HG02885 (cell line): ENCODE data around the gene FOXD4L6.
"Not testable (repeated sequence)": the region's sequence is repeated elsewhere in the genome, so short reads cannot be mapped to it uniquely, and the experiment has no call there.

Experiments
- ATAC-seq: cut with Tn5 transposase; IDR thresholded peaks from one replicate; pipeline ENCODE4 v1.9.1; 2021; ENCODE audit warnings: mild to moderate bottlenecking; ENCODE audit not compliant: unreplicated experiment, poor library complexity

FOXD4L6 gene

GRCh38 chr9:41128581-41128980 lies at the start of gene FOXD4L6:
Gene FOXD4L6, minus strand, starts transcription at chr9:41128681. Its CDS starts 298 bp downstream, at chr9:41128383.
- ATAC-seq: not testable (repeated sequence)

GRCh38 chr9:41174994-41175393 lies 46.5 kb upstream of the FOXD4L6 start:
- ATAC-seq: not testable (repeated sequence)

- not testable (repeated sequence) for ATAC-seq
Measured at GRCh38 chr9:41150116-41150515, 21.6 kb upstream of the FOXD4L6 start.

- not testable (repeated sequence) for ATAC-seq
Measured at GRCh38 chr9:41141878-41142277, 13.4 kb upstream of the FOXD4L6 start.

GRCh38 chr9:41126746-41127446 lies 1.6 kb downstream of the FOXD4L6 start:
- not testable (repeated sequence) for ATAC-seq

GRCh38 chr9:41125936-41126335 lies 2.5 kb downstream of the FOXD4L6 start:
- not testable (repeated sequence) for ATAC-seq

GRCh38 chr9:41125109-41125658 lies 3.3 kb downstream of the FOXD4L6 start:
- not testable (repeated sequence) for ATAC-seq

- not testable (repeated sequence) for ATAC-seq
Measured at GRCh38 chr9:41124250-41125108, 4.0 kb downstream of the FOXD4L6 start.

- not testable (repeated sequence) for ATAC-seq
Measured at GRCh38 chr9:41123812-41124211, 4.7 kb downstream of the FOXD4L6 start.

GRCh38 chr9:41123396-41123795 lies 5.1 kb downstream of the FOXD4L6 start:
- not testable (repeated sequence) for ATAC-seq

GRCh38 chr9:41120696-41121095 lies 7.8 kb downstream of the FOXD4L6 start:
- not testable (repeated sequence) for ATAC-seq

GRCh38 chr9:41119719-41120118 lies 8.8 kb downstream of the FOXD4L6 start:
- not testable (repeated sequence) for ATAC-seq

GRCh38 chr9:41119311-41119710 lies 9.2 kb downstream of the FOXD4L6 start:
- not testable (repeated sequence) for ATAC-seq

- not testable (repeated sequence) for ATAC-seq
Measured at GRCh38 chr9:41113348-41113747, 15.1 kb downstream of the FOXD4L6 start.

GRCh38 chr9:41111414-41111813 lies 17.1 kb downstream of the FOXD4L6 start:
- ATAC-seq: not testable (repeated sequence)

GRCh38 chr9:41110913-41111312 lies 17.6 kb downstream of the FOXD4L6 start:
- ATAC-seq: not testable (repeated sequence)

GRCh38 chr9:41109253-41109652 lies 19.2 kb downstream of the FOXD4L6 start:
- ATAC-seq: not testable (repeated sequence)

GRCh38 chr9:41108816-41109215 lies 19.7 kb downstream of the FOXD4L6 start:
- not testable (repeated sequence) for ATAC-seq

GRCh38 chr9:41106472-41107116 lies 21.9 kb downstream of the FOXD4L6 start:
- ATAC-seq: not testable (repeated sequence)

GRCh38 chr9:41105557-41106253 lies 22.8 kb downstream of the FOXD4L6 start:
- not testable (repeated sequence) for ATAC-seq
